HG03280 (cell line): Measurements from ENCODE around the gene HTN1.
"Not testable (repeated sequence)": the region's sequence is repeated elsewhere in the genome, so short reads cannot be mapped to it uniquely, and the experiment has no call there.

Source experiments
- ATAC-seq: cut with Tn5 transposase; IDR thresholded peaks from one replicate; pipeline ENCODE4 v1.9.1; 2021; ENCODE audit warnings: mild to moderate bottlenecking, moderate library complexity; ENCODE audit not compliant: unreplicated experiment

The HTN1 gene

DNA sequence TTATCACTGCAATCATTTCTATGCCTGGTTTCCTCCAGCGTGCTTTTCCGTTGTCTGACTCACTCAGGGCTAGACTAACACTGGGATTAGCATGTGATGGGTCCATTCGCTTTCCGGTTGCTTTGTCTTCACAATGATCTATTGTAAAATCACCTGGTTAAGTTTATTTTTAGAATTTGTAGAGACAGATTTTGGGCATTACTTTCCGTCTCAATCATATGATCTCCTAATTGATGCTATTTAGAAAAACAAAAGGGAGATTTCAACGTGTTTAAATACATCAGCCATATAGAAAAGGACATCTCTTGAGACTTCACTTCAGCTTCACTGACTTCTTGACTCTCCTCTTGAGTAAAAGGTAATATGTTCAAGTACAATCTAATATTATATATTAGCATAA, at the start of gene HTN1:
Gene HTN1, plus strand, starts transcription at position 301 of the 400 bp plus-strand sequence. CDS start 2,639 bp downstream, outside the sequence.
- not testable (repeated sequence) for ATAC-seq

GRCh38 chr4:70000711-70001110, 49.5 kb upstream of the HTN1 start:
- no peak for ATAC-seq

DNA sequence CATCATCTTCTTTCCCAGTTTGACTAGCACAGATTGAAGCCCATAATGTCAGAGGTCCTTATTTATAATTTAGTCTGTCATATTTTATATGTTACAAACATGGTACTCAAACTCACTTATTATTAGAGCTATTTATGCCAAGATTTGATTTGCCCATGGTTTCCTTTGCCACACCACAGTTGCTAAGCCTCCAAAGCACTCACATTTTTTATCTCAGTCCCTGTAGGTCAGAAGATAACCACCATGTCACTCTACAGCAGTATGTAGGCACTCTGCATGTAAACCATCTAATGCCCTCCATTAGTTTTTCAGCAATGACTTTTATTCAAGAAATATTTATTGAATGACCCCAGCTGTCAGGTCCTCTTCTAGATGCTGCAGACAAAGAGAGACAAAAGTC, 47.7 kb upstream of the HTN1 start:
- ATAC-seq: no peak

DNA sequence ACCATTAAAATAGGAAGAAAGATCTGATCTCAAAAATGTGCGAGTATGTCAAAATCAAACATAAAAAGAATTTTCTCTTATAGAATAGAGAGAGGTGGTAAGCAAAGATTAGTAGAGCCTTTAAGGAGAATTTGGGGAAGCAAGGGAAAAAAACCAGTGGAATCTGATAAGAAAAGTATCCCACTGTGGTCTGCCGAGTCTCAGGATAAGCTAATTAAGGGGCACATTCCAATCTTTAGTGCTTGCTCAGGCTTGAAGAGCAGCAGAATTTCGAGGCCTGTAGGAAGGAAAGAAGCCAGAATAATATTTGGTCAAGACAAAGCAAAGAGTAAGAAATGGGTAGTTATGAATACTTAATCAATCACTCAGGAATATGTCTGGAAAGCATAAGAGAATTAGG, 41.5 kb upstream of the HTN1 start:
- ATAC-seq: no peak

GRCh38 chr4:70019006-70019405, 31.2 kb upstream of the HTN1 start:
- not testable (repeated sequence) for ATAC-seq

GRCh38 chr4:70023218-70023617, 27.0 kb upstream of the HTN1 start:
- no peak for ATAC-seq

DNA sequence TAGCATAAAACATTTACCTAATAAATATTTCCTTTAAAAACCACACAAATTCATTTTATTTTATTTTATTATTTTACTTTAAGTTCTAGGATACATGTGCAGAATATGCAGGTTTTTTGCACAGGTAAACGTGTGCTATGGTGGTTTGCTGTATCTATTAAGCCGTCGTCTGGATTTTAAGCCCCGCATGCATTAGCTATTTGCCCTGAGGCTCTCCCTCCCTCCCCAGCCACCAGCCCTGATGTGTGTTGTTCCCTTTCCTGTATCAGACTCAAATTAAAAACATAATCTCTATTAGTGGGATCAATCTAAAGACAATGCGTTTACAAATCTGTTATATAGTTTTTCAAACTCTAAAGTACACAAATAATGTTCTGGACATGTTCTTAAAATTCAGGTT, 23.2 kb upstream of the HTN1 start:
- no peak for ATAC-seq

GRCh38 chr4:70028159-70028558, 22.1 kb upstream of the HTN1 start, which contains the start of gene HTN3:
Gene HTN3 (plus strand): TSS chr4:70028459. CDS start chr4:70030741, 2,282 bp downstream.
- ATAC-seq: not testable (repeated sequence)

DNA sequence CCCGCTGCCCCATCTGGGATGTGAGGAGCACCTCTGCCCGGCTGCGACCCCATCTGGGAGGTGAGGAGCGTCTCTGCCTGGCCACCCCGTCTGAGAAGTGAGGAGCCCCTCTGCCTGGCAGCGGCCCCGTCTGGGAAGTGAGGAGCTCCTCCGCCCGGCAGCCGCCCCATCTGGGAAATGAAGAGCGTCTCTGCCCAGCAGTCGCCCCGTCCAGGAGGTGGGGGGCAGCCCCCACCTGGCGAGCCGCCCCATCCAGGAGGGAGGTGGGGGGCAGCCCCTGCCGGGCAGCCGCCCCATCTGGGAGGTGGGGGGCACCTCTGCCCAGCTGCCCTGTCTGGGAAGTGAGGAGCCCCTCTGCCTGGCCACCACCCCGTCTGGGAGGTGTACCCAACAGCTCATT, 12.7 kb upstream of the HTN1 start:
- ATAC-seq: not testable (repeated sequence)

- ATAC-seq: not testable (repeated sequence)
Observed at GRCh38 chr4:70039928-70040327, 10.3 kb upstream of the HTN1 start.

- ATAC-seq: no peak
Observed at GRCh38 chr4:70041652-70042286, 8.5 kb upstream of the HTN1 start.

DNA sequence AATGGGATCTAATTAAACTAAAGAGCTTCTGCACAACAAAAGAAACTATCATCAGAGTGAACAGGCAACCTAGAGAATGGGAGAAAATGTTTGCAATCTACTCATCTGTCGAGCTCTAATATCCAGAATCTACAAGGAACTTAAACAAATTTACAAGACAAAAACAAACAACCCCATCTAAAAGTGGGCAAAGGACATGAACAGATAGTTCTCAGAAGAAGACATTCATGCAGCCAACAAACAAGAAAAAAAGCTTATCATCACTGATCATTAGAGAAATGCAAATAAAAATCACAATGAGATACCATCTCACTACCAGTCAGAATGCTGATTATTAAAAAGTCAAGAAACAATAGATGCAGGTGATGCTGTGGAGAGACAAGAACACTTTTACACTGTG, 6.3 kb downstream of the HTN1 start:
- ATAC-seq: not testable (repeated sequence)

DNA sequence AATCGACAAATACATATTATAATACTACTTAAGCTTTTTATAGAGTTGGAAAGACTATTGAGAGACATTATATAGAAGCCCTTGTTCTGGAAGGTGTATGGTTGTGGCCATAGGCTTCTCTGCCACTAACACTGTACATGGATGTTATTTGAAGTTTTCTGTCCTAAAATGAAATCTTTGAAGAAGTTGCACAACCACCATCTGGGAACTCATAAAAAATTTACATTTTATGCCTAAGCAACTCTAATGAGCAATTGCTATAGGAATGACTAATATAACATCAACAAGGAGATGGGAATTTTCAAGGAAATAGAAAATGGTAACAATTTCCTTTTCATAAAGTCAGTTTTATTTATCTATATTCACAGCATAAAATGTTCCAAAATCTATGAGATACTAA, 7.4 kb downstream of the HTN1 start:
- ATAC-seq: no peak

DNA sequence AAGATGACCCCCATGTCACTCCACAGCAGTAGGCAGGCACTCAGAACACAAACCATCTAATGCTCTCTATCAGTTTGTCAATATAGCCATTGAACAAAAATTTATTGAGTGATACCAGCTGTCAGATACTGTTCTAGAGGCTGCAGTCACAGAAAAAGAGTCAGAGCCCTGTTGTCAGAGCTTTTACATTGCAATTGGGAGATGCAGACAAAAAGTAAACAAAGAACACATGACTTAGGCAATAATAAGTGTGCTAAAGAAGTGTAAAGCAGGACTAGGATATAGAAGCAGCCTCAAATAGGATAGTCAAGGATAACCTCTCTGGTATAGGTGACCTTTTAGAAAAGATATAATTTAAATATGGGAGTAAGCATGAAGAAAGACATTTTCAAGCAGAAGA, 8.9 kb downstream of the HTN1 start:
- no peak for ATAC-seq

GRCh38 chr4:70062000-70062399, 11.8 kb downstream of the HTN1 start:
- ATAC-seq: peak; percentile 69

- no peak for ATAC-seq
Observed at GRCh38 chr4:70080205-70080604, 30.0 kb downstream of the HTN1 start.

DNA sequence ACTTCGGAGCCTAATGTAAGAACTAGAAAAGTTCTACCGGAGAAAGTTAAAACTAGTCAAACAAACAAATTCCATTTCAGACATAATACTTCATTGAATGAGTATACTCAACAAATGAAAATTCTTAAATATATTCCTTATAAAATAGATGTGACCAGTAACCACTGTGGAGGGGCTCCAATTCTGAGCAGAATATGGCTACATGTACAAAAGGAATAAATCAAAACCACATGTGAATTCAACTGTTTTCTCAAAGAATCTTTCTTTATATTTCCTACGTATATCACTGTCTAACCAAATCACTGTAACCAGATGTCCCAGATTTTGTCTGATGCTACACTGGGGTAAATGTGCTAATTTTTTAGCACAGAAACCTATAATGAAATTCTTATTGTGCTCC, 49.0 kb downstream of the HTN1 start:
- ATAC-seq: no peak
